WERI-Rb-1 (cell line): Measurements from ENCODE around the gene ITFG1.
"Not testable (repeated sequence)": the region's sequence is repeated elsewhere in the genome, so short reads cannot be mapped to it uniquely, and the experiment has no call there.

Source experiments
- DNase-seq: peaks from one replicate; pipeline ENCODE4 v3.0.0-alpha.2; 2020
- H3K27ac ChIP-seq: fragments of 250-450 bp; sonication (Bioruptor Pico); 2 replicates; pipeline ENCODE4 v1.5.1; 2020; ENCODE audit warnings: mild to moderate bottlenecking, moderate library complexity
- H3K27me3 ChIP-seq: fragments of 250-450 bp; sonication (Bioruptor Pico); 2 replicates; pipeline ENCODE4 v1.5.1; 2021; ENCODE audit warnings: mild to moderate bottlenecking, low read depth, moderate library complexity; ENCODE audit not compliant: insufficient read depth, severe bottlenecking
- H3K36me3 ChIP-seq: fragments of 250-450 bp; sonication (Bioruptor Pico); 2 replicates; pipeline ENCODE4 v1.5.1; 2020; ENCODE audit warnings: mild to moderate bottlenecking, moderate library complexity
- H3K4me3 ChIP-seq: 2 replicates; pipeline ENCODE4 v1.5.1; 2011; ENCODE audit warnings: low read depth, mild to moderate bottlenecking, control low read depth, low read length
- H3K9me3 ChIP-seq: fragments of 250-450 bp; sonication (Bioruptor Pico); 2 replicates; pipeline ENCODE4 v1.5.1; 2021; ENCODE audit warnings: mild to moderate bottlenecking, moderate library complexity; ENCODE audit not compliant: severe bottlenecking
- TF ChIP-seq, protein P1 (sequence below): IDR thresholded peaks from 2 replicates; pipeline ENCODE4 v1.5.1; 2011; ENCODE audit warnings: low read depth, mild to moderate bottlenecking, control low read depth, inconsistent platforms, low read length

Gene ITFG1

DNA sequence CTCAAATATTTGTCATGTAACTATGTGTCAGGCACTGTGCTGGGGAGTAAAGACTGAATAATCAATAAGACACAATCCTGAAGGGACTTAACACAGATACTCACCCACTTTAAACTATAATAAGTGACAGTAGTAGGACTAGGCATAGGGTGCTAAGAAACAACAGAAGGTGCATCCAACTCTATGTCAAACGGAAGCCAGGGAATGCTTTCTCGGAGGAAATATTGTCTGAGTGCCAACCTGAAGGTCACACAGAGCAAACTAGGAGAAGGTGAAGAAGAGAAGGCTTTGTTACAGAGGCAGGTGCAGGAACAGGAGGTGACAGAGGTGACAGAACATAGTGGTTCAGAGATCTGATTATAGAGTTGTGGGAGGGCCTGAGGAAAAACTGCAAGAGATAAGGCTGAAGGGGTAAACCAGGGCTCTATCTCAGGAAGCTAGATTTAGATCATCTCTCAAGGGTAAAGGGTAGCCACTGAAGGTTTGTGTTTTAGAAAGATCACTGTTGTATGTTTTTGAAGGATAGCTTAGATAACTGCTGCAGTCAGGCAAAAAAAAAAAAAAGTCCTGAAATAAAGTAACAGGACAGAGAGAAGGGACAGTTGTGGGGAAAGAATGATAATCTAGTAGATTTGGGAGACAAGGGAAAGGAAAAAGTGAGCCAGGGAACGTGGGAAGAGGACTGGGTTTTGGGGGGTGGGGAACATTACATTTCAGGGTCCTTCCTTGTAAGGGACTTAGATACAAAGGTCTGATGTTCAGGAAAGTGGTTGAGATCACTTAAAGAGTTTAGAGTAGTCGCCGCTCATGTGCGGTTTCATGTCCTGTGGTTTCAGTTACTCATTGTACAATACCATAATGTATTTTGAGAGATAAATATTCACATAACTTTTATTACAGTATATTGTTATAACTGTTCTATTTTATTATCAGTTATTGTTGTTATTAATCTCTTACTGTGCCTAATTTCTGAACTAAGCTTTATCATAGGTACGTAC is 231.5 kb downstream of the ITFG1 start:
- TF ChIP-seq, protein P1, sequence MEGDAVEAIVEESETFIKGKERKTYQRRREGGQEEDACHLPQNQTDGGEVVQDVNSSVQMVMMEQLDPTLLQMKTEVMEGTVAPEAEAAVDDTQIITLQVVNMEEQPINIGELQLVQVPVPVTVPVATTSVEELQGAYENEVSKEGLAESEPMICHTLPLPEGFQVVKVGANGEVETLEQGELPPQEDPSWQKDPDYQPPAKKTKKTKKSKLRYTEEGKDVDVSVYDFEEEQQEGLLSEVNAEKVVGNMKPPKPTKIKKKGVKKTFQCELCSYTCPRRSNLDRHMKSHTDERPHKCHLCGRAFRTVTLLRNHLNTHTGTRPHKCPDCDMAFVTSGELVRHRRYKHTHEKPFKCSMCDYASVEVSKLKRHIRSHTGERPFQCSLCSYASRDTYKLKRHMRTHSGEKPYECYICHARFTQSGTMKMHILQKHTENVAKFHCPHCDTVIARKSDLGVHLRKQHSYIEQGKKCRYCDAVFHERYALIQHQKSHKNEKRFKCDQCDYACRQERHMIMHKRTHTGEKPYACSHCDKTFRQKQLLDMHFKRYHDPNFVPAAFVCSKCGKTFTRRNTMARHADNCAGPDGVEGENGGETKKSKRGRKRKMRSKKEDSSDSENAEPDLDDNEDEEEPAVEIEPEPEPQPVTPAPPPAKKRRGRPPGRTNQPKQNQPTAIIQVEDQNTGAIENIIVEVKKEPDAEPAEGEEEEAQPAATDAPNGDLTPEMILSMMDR, result no peak
- DNase-seq, result no peak
- no peaks in the 10 kb centered on the region for H3K9me3 ChIP-seq

DNA sequence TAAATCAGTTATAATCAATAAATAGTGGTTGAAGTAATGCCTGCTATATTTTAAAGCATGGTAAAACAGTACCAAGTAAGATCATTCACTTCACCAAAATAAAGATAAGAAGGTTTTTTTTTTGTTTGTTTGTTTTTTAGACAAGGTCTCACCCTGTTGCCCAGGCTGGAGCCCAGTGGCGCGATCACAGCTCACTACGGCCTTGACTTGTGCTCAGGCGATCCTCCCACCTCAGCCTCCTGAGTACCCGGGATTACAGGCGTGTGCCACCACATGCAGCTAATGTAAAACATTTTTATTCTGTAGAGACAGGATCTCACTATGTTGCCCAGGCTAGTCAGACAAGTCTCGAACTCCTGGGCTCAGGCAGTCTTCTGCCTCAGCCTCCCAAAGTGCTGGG is 232.6 kb downstream of the ITFG1 start:
- Histone ChIP-seq H3K27me3 (no peaks in the 10 kb centered on the region), H3K27ac (no peak overlapping the region), H3K9me3 (no peaks in the 10 kb centered on the region), H3K36me3 (no peaks in the 10 kb centered on the region), H3K4me3 (no peak overlapping the region)
- no peak for DNase-seq
- TF ChIP-seq, protein P1, result no peak

More for the DNA sequence above, 231.5 kb downstream of the ITFG1 start:
- Histone ChIP-seq H3K4me3 (no peak overlapping the region), H3K27ac (no peak overlapping the region), H3K36me3 (no peaks in the 10 kb centered on the region), H3K27me3 (no peaks in the 10 kb centered on the region)

DNA sequence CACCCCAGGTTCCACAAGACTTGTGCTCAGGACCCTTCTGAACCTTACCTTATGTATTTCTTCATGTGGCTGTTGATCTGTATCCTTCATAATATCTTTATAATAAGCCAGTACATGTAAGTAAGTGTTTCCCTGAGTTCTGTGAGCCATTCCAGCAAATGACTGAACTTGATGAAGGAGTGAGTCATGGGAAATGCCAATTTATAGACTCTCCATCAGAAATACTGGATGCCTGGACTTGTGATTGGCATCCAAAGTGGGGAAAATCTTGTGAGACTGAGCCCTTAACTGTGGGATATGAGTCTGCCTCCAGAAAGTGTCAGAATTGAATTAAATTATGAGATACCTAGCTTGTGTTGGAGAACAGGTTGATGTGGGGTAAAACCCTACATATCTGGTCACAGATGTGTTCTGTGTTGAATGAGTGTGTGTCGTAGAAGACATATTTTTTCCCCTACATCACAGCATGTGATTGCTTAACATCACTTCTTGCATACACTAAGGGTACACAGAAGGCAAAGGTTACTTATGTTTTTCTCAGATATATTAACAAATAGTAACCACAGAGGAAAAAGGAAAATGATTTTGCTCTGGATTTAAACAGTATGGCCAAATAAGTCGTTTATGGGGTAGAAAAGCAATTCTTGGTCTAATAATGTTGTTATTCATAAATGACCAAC is 247.0 kb downstream of the ITFG1 start:
- Histone ChIP-seq H3K9me3 (no peaks in the 10 kb centered on the region), H3K36me3 (no peaks in the 10 kb centered on the region; the same call in 1 of the 2 replicates)

DNA sequence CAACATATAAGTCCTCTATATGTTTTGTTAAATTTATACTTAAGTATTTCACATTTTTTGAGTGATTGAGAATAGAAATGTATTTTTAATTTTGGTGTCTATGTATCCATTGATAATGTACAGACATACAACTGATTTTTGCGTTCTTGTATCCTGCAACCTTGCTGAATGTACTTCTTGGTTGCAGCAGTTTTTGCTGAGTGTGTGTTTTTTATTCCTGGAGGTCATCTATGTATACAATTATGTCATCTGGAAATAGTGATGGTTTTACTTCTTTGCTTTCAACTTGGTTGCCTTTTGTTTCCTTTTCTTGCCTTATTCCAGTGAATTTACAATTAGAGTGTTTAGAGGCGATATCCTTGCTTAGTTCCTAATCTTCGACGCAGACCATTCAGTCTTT is 249.6 kb downstream of the ITFG1 start:
- no peaks in the 10 kb centered on the region for H3K36me3 ChIP-seq
- DNase-seq, result no peak
- TF ChIP-seq, protein P1, result no peak
- H3K27me3 ChIP-seq, result no peaks in the 10 kb centered on the region
- H3K4me3 ChIP-seq, result no peak overlapping the region
- H3K27ac ChIP-seq, result no peak overlapping the region
- H3K9me3 ChIP-seq, result no peaks in the 10 kb centered on the region

More for the DNA sequence above, 247.0 kb downstream of the ITFG1 start:
- TF ChIP-seq, protein P1, result no peak
- DNase-seq, result no peak
- H3K27ac ChIP-seq, result no peak overlapping the region
- H3K27me3 ChIP-seq, result no peaks in the 10 kb centered on the region
- H3K4me3 ChIP-seq, result no peak overlapping the region

DNA sequence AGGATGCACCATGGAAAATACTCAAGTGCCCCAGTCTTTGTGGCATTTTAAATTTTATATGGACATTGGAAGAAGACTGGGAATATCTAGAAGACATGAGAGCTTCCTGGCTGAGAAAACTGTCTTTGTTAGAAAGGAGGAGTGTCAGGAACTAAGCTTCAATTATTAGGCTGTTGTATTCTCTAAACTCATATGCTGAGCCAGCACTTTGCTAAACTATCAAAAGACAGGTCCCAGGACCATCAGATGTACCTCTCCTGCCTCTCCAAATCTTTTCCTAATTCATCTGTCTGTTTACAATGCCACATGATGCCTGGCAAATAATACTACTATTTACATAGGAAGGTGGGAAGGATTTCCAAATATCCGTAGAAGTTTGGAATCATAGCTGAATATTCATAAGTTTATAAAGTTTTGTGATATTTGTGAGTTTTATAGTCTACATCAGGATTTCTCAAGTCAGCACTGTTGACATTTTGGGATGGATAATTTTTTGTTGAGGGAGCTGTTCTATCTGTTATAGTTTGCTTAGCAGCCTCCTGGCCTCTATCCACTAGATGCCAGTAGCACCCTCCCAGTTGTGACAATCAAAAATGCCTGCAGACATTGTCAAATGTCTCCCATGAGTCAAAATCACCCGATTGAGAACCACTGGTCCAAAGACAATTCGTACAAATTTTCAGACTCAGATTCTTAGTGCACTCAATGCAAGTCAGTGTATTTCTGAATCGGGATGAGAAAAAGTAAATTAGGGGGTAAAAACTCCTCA is 255.9 kb downstream of the ITFG1 start:
- Histone ChIP-seq H3K36me3 (no peaks in the 10 kb centered on the region), H3K27ac (no peak overlapping the region), H3K4me3 (no peak overlapping the region), H3K27me3 (no peaks in the 10 kb centered on the region), H3K9me3 (no peaks in the 10 kb centered on the region)
- no peak for DNase-seq
- TF ChIP-seq, protein P1, result no peak

DNA sequence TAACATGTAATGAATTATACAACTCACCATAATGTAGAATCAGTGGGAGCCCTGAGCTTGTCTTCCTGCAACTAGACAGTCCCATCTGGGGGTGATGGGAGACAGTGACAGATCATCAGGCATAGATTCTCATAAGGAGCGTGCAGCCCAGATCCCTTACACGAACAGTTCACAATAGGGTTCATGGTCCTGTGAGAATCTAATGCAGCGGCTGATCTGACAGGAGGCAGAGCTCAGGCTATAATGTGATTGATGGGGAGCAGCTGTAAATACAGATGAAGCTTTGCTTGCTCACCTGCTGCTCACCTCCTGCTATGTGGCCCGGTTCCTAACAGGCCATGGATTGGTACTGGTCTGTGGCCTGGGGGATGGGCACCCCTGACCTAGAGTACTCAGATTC is 257.4 kb downstream of the ITFG1 start:
- peak; percentile 49 for DNase-seq
- not testable (repeated sequence) for H3K4me3 ChIP-seq, H3K36me3 ChIP-seq, H3K27ac ChIP-seq, H3K9me3 ChIP-seq, H3K27me3 ChIP-seq
